Renal cortical epithelial cell (primary cell): ENCODE data around the gene ANKRD11. TPM values are rescaled to one million over a fixed set of nuclear protein-coding genes. Genes with fewer than 3 reads are reported as not detected.

Experiments
- DNase-seq: peaks from one replicate; pipeline ENCODE4 v3.0.0-alpha.2; 2011; ENCODE audit warnings: low read depth
- total RNA-seq: library from RNA; depleted of rRNA; stranded (reverse); fragments of >200 nt; gene quantifications from 2 replicates; pipeline ENCODE4 v1.2.3, GENCODE V29; 2014

The ANKRD11 gene
- total RNA-seq, 1 donor from 2014 or later: 96.9 TPM

GRCh38 chr16:89285381-89285780 is 205.0 kb downstream of the ANKRD11 start:
- DNase-seq: no peak

GRCh38 chr16:89283449-89283848 is 206.9 kb downstream of the ANKRD11 start:
- no peak for DNase-seq

GRCh38 chr16:89282523-89282922 is 207.8 kb downstream of the ANKRD11 start:
- no peak for DNase-seq

GRCh38 chr16:89281829-89282228 is 208.5 kb downstream of the ANKRD11 start:
- DNase-seq: no peak

- no peak for DNase-seq
Measured at GRCh38 chr16:89281189-89281577, 209.2 kb downstream of the ANKRD11 start.

GRCh38 chr16:89280546-89281188 is 209.7 kb downstream of the ANKRD11 start:
- no peak for DNase-seq

- DNase-seq: no peak
Measured at GRCh38 chr16:89279666-89280481, 210.5 kb downstream of the ANKRD11 start.

- DNase-seq: no peak
Measured at GRCh38 chr16:89278441-89279240, 211.7 kb downstream of the ANKRD11 start.

GRCh38 chr16:89277641-89278341 is 212.6 kb downstream of the ANKRD11 start:
- peak; percentile 27 for DNase-seq

GRCh38 chr16:89277049-89277448 is 213.3 kb downstream of the ANKRD11 start:
- no peak for DNase-seq

- no peak for DNase-seq
Measured at GRCh38 chr16:89275837-89276720, 214.3 kb downstream of the ANKRD11 start.

- no peak for DNase-seq
Measured at GRCh38 chr16:89275284-89275584, 215.1 kb downstream of the ANKRD11 start.

- no peak for DNase-seq
Measured at GRCh38 chr16:89274561-89275283, 215.6 kb downstream of the ANKRD11 start.

- DNase-seq: no peak
Measured at GRCh38 chr16:89273741-89274472, 216.5 kb downstream of the ANKRD11 start.

- no peak for DNase-seq
Measured at GRCh38 chr16:89272631-89273030, 217.7 kb downstream of the ANKRD11 start.

GRCh38 chr16:89270666-89271345 is 219.6 kb downstream of the ANKRD11 start:
- DNase-seq: no peak

- no peak for DNase-seq
Measured at GRCh38 chr16:89269805-89270665, 220.3 kb downstream of the ANKRD11 start.
